Body of pancreas (tissue), 4 donors: ENCODE measurements around the gene GRHL1.

Source experiments
- CTCF ChIP-seq, 7 experiments: fragments of 450-650 bp in 4 of 7; fragments of 200-600 bp in 3 of 7; sonication (generic) in 3 of 7; IDR thresholded peaks; one replicate each; pipeline ENCODE4 v1.5.1; 2016 to 2019; ENCODE audit warnings: antibody characterized with exemption in 7 of 7
- POLR2A ChIP-seq, 3 donors: fragments of 450-650 bp; IDR thresholded peaks; one replicate each; pipeline ENCODE4 v1.6.1; 2016; ENCODE audit warnings: antibody characterized with exemption in 3 of 3, mild to moderate bottlenecking in 2 of 3

- no peak for TF ChIP-seq POLR2A (IDR thresholded peaks at IDR 0.05)
- no peak for TF ChIP-seq CTCF (IDR thresholded peaks at IDR 0.05)
Measured at GRCh38 chr2:9944330-9944758, 7.1 kb upstream of the GRHL1 start.
